HG03457 (cell line): ENCODE results near the gene LAMA2.
A peak's percentile ranks its signal among the peaks of the same experiment; 100 is the strongest.

ENCODE experiments used
- ATAC-seq: cut with Tn5 transposase; IDR thresholded peaks from one replicate; pipeline ENCODE4 v1.9.1; 2021; ENCODE audit warnings: moderate number of reproducible peaks; ENCODE audit not compliant: unreplicated experiment

LAMA2 gene

GRCh38 chr6:129251669-129252376 is 368.9 kb downstream of the LAMA2 start:
- peak; percentile 94 for ATAC-seq

- no peak for ATAC-seq
Observed at GRCh38 chr6:129252377-129253071, 369.6 kb downstream of the LAMA2 start.

DNA sequence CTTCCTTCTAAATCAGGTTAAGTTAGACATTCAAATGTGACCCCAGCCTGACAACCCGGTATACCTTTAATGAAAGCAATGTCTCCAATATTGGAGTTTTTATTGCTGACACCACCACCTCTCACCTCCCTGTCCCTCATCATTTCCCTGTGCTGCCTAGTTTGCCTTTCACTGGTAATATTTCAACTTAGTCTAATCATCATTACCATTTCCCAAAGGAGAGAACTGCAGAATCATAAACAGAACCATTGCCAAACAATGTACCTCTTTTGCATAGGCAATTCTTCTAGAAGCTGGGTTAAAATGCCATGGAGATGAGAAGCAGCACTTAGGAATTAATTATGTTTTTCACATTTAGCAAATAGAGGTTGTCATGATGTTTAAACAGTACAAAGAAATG is 370.3 kb downstream of the LAMA2 start:
- ATAC-seq: no peak

GRCh38 chr6:129253727-129254126 is 370.8 kb downstream of the LAMA2 start:
- no peak for ATAC-seq

GRCh38 chr6:129257196-129257595 is 374.3 kb downstream of the LAMA2 start:
- ATAC-seq: no peak

DNA sequence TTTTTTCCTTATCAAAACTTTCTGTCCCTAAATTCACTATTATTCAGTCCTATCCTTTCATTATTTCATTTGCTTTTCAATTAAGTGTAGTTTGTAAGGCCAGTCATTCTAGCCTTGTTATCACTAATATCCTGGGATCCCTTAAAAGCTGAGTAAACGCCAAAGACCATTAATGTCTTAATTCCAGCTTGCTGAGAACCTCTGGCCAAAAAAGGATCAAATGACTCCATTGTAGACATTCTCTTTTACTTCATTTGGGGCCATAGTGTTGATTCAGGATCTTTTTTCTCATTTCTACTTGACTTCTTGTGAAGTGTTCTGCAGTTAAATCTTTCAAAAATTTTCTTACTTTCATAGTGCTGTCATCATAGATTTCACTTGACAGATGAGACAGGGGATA is 379.7 kb downstream of the LAMA2 start:
- no peak for ATAC-seq

- no peak for ATAC-seq
Observed at GRCh38 chr6:129263176-129263575, 380.2 kb downstream of the LAMA2 start.

DNA sequence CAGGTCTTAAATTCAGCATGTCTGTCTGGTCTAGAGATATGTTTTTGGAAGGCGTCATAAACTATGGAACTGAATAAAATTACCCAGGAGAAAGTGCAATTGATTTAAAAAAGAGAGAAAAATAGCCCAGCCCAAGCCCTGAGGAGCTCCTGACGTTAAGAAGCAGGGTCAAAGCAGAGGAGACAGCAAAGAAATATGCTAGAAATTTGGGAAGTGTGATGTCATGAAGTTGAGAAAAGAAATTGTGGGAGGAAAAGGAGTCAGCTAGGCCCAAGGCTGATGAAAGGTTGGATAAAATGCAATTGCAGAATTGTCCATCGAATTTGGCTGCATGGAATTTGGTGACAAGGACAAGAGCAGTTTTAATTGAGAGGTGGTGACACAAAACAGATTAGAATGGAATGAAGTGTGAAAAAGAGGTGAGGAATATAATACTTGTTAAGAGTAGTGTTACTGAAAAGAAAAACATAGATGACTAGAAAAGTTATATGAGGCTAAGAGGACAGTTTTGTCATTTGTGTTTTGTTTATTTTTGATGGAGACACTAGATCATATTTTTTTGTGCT is 381.6 kb downstream of the LAMA2 start:
- ATAC-seq: no peak

DNA sequence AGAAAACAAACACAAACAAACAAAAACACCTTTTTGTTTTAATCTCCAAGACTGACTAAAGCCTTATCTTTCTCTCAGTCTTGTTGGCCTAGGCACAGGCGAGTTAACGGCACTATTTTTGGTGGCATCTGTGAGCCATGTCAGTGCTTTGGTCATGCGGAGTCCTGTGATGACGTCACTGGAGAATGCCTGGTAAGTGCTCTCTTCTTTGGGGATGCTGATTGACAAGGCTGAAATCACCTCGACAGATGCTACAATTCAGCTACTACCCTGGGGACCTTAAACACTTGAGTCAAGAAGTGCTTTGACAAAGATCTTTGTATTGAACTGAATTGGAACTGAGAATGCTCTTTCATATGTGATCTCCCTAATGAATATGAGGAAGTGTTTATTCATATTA is 384.1 kb downstream of the LAMA2 start:
- ATAC-seq: no peak

GRCh38 chr6:129269076-129269475 is 386.1 kb downstream of the LAMA2 start:
- ATAC-seq: no peak

DNA sequence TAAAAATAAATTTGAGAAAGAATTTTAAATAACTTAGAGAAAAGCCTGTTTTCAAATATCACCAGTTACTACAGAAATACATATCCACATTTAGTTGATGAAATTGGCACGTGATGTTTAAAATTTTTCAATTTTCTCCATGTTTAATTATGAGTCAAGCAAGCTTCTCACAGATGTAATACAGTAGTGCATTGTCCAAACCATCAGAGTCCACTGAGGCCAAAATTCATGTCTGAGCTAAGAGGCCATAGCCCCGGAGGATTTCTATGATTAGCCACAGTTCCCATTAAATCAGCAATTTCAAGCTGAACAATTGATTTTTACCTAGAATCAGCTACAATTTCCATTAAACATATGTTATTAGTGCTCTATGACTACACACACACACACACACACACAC is 387.0 kb downstream of the LAMA2 start:
- no peak for ATAC-seq

DNA sequence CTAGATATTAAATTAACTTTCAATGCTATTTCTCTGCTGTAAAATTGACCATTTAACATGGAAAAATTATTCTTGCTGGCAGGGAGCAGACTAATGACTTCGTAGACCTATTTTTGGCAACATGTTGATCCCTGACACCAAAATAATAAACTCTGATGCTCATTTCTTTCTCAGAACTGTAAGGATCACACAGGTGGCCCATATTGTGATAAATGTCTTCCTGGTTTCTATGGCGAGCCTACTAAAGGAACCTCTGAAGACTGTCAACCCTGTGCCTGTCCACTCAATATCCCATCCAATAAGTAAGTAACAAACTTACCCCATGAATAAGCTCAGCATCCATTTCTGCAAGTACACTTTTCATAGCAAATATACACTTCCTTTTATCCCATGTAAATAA is 387.5 kb downstream of the LAMA2 start:
- ATAC-seq: no peak

DNA sequence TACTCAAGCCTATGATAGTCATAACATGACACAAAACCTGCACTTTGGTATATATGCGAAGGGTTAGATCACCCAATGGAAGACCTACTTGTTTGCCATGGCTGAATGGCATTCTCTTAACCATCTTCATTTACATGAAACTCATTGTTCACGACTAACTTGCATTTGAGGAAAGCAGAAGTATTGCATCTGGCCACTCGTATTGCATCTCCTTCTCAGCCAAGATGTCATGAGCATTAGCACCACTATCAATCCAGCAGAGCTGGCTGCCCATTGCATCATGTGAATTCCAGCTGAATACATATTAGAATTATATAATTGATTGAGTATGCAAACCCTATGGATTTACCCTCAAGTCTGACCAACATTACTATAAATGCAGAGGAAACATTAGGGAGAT is 390.2 kb downstream of the LAMA2 start:
- ATAC-seq: no peak

DNA sequence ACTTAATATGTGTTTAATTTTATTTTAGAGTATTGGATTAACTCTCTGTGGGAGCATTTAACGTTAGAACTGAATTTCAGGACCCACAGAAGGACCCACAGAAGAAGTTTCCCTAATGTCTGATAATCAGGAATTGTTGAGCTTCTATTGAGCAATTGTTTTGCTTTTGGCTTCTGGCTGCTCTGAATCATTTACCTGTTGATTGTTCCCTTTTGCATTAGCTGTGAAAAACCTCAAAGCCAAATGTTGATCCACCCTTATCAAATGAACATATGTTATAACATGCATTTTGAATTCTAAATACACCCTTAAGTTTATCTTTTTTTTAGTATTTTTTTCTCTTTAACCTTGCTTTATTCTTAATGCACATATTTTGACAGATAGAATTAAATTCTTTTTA is 393.5 kb downstream of the LAMA2 start:
- ATAC-seq: no peak

GRCh38 chr6:129276986-129277385 is 394.0 kb downstream of the LAMA2 start:
- no peak for ATAC-seq

GRCh38 chr6:129279343-129280292 is 396.7 kb downstream of the LAMA2 start:
- no peak for ATAC-seq

DNA sequence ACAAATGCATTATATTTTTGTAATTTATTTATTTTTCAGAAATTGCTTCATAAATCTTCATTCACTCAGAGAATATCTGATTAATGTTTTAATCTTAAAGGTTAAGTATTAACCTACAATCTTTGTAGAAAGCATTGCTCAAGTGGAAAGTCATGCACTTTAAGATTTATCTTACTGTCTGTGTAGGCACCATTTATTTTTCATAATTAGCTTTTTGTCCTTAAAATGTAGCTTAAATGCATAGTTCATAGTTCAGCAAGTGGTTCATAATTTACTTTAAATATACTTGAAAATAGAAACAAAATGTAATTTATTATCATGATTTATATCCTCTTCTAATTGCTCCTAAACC is 397.3 kb downstream of the LAMA2 start:
- ATAC-seq: no peak

- no peak for ATAC-seq
Observed at GRCh38 chr6:129280749-129281148, 397.8 kb downstream of the LAMA2 start.

DNA sequence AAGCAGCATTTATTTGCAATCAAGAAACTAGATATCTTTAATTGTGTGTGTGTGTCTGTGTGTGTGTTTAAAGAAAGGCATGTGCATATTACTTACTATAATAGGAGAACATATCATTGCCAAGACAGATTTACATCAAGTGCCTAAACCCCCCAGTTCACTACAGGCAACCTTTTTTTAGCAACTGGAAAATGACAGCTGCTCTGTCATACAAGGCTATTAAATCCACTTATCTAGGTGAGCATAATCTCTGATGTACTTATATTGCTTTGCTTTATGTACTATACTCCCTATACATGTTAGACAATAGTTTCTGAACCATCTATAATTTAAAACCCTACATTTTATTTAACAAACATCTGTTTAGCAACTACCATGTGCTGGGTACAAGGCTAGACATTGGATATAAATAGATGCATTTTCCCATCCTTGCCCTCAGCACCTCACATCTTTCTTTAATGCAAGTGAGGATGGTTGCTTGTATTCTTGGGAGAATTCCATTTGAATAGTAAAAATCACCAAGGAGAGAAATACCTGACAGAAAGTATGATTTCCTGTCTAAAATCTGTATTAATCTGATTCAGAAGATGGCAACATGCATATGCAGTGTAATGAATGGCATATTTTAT is 398.3 kb downstream of the LAMA2 start:
- ATAC-seq: no peak

DNA sequence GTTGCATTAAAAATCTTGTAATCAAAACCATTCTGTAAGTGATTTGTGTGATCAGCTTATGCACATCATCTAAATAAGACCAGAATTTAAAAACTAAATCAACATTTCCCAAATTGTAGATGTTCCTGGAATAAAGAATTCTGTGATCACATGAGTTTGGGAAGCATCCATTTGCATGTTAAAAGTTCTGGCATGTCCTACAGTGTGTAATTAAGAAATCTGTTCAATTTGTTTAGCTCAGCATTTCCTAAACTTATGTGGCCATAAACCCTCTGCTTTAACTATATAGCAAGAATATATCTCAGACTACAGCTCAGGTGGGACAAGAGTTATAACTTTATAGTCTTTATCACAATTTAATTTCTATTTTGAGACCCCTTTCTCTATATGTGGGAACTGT is 399.1 kb downstream of the LAMA2 start:
- ATAC-seq: no peak

GRCh38 chr6:129284225-129284624 is 401.3 kb downstream of the LAMA2 start:
- no peak for ATAC-seq
